ENCODE measurements around the gene BMP5.

BMP5 gene

DNA sequence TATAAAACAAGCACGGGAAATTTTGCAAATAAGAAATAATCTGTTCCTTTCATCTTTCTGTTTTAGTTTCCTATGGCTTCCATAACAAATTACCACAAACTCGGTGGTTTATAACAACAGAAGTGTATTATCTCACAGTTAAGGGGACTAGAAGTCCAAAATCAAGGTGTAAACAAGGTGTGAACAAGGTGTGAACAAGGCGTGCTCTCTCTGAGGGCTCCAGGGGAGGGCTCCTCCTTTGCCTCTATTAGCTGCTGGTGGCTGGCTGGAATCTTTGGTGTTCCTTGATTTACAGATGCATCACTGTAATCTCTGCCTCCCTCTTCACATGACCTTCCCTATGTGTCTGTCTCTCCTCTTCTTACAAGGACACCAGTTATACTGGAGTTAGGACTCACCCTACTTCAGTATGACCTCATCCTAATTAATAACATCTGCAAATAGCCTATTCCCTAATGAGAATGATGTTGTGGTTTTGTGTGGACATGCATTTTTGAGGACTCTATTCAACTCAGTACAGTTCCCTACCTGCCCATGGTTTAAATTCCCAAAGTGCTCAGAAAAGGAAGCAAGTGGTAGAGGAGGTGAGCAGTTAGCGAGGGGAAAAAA lies 17.5 kb upstream of the BMP5 start:
- DNase-seq = no peak
- Mint-ChIP-seq H3K4me3 (no peak overlapping the region), H3K27ac (no peak overlapping the region), H3K27me3 (no peaks in the 10 kb centered on the region), H3K4me1 (no peaks in the 10 kb centered on the region), H3K9me3 (peaks cover 16% of the 10 kb centered on the region), H3K36me3 (ENCODE audit: low read depth) (no peaks in the 10 kb centered on the region)
- ATAC-seq = no peak

DNA sequence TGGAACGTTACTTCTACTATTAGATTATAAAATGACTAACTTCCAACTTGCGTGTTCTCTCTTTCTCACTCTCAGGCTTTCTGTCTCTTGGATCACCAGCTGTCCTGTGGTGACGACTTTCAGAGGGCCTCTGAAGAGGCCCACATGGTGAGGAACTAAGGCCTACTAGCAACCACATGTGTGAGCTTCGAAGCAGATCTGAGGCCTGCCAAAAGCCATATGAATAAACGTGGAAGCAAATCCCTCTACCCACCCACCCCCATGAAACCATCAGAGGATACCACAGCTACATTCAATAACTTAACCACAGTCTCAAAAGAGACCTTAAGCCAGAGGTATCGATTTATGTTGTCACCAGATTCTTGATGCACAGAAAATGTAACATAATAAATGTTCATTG lies 13.5 kb upstream of the BMP5 start:
- Mint-ChIP-seq H3K27ac (no peak overlapping the region), H3K27me3 (no peaks in the 10 kb centered on the region), H3K9me3 (peaks cover 7% of the 10 kb centered on the region), H3K36me3 (ENCODE audit: low read depth) (no peaks in the 10 kb centered on the region), H3K4me3 (no peak overlapping the region), H3K4me1 (no peaks in the 10 kb centered on the region)
- ATAC-seq (no peak), DNase-seq (no peak)

DNA sequence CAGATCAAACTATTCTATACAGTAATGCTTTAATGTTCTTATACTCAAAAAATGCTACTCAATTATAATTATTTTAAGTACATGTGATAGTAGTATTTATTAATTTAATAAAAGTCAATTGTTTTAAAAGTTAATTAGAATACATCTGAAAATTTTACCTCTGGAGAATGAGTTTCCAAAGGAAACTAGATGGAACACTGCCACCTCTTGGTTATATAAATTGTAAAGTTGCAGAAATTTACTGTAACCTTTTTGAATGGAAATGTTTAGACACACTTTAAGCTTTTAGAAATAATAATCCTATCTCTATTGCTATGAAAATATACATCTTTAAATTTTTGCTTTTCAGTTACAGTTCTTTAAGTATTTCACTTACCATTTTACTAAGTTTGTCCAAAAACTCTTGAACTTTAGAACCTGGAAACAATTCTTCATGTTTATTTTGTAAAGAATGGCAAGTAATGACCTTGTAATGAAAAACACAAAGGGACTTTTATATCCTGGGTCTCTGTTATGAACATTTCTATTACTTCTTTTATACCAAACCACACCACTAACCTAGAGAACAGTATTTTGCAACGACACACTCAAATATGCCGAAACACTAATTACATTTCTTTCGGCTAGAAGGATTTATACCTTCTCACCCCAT lies 10.9 kb upstream of the BMP5 start:
- Mint-ChIP-seq H3K27ac (no peak overlapping the region), H3K4me3 (no peak overlapping the region), H3K9me3 (peaks cover 3% of the 10 kb centered on the region), H3K4me1 (no peaks in the 10 kb centered on the region), H3K27me3 (no peaks in the 10 kb centered on the region), H3K36me3 (ENCODE audit: low read depth) (no peaks in the 10 kb centered on the region)
- no peak for DNase-seq
- no peak for ATAC-seq

DNA sequence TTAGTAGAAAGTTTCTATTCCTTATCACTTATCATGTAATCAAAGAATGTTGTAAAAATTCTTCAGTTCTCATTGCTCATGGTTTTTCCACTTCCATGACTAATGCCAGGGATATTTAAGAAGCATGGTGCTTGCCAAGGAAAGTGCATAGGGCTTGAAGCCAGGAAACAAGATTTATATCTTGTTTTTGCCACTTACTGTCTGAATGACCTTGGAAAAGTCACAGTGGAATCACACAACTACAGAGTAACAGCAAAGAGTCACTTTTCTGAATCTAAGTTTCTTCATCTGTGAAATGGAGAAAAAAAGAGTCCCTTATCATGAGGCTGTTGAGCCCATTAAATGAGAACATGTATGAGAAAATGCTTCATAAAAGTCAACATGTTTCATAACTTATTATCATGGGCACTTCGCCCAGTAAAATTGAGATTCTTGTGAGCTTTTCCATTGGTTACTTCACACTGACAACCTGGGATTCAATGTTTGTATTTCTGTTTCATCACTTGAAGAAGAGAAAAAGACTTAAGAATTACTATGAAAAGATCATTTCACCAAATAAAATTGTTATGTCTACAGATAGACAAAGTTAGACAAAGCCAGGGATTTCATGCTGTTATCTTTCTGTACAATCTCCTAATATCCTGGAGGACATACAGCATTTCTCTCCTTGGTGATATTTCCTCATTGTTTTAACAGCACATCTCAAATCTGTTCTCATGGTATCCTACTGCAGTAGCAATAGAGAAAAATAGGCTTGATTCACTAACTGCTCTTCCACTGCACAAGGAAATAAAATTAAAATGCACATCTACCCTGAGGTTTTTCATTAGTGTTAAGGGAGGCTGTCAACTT lies 7.6 kb upstream of the BMP5 start:
- Mint-ChIP-seq H3K4me1 (no peaks in the 10 kb centered on the region), H3K9me3 (no peaks in the 10 kb centered on the region), H3K36me3 (ENCODE audit: low read depth) (no peaks in the 10 kb centered on the region), H3K4me3 (no peak overlapping the region), H3K27ac (no peak overlapping the region), H3K27me3 (no peaks in the 10 kb centered on the region)
- ATAC-seq = no peak
- DNase-seq = no peak

DNA sequence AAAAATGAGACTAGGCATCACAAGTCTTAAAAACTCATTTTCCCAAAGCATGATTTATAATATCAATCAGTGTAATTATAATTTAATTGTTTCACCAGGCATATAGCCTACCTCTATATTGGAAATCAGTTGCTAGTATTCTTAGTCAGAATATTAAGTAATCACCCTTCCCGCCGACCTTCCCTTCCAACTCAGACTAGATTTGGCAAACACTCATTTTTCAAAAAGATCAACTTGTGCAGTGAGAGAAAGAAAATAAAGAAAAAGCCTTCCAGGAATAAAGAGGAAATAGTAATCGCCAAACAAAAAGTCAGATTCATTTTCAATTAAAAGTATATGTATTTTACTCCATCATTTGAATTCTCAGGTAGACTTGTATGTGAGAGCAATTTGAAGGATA lies 1.9 kb upstream of the BMP5 start:
- no peaks in the 10 kb centered on the region for H3K36me3 Mint-ChIP-seq (ENCODE audit: low read depth)
- no peaks in the 10 kb centered on the region for H3K9me3 Mint-ChIP-seq
- no peaks in the 10 kb centered on the region for H3K27me3 Mint-ChIP-seq
- H3K4me1 Mint-ChIP-seq = no peaks in the 10 kb centered on the region
- DNase-seq (no peak), ATAC-seq (no peak)
- H3K27ac Mint-ChIP-seq = no peak overlapping the region
- no peak overlapping the region for H3K4me3 Mint-ChIP-seq

DNA sequence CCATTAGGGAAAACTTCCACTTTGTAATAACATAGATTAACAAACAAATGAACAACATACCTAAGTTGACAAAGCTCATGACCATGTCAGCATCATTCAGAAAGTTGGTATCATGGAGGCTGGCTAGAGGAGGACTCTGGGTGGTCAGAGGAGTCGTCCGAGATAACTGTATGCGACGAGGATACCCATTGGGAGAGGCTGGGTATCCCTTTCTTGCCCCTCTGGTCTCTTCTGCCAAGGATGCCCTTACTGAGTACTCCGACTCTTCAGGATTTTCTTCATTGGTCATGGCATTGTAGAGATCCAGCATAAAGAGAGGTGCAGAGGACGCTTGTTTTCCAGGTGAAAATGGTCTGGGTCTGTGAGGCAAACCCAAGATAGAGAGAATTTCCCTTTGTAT lies 1.1 kb downstream of the BMP5 start:
- no peaks in the 10 kb centered on the region for H3K36me3 Mint-ChIP-seq (ENCODE audit: low read depth)
- ATAC-seq (no peak), DNase-seq (no peak)
- no peaks in the 10 kb centered on the region for H3K27me3 Mint-ChIP-seq
- no peak overlapping the region for H3K27ac Mint-ChIP-seq
- H3K4me1 Mint-ChIP-seq = peaks cover 3% of the 10 kb centered on the region
- peaks cover 5% of the 10 kb centered on the region for H3K9me3 Mint-ChIP-seq
- no peak overlapping the region for H3K4me3 Mint-ChIP-seq

DNA sequence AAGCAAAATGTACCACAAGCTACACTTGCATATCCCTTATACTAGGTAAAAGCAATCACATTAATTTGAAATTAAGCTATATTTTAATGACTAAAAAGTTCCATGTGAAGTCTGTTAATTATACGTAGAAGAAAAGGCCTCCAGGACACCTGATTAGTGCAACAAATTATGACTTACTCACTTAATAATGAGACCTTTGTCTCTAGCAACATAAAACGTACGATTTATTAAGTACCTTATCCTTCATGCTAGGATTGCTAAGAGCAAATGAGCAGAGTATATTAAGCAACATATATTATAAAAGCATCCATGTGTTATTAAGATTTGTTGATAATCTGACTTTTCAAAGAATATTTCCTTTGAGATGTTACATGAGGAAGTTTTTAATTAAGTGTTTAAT lies 2.5 kb downstream of the BMP5 start:
- Mint-ChIP-seq H3K4me3 (no peak overlapping the region), H3K27ac (no peak overlapping the region), H3K36me3 (ENCODE audit: low read depth) (no peaks in the 10 kb centered on the region), H3K27me3 (no peaks in the 10 kb centered on the region), H3K4me1 (peaks cover 3% of the 10 kb centered on the region), H3K9me3 (peaks cover 6% of the 10 kb centered on the region)
- DNase-seq = no peak
- no peak for ATAC-seq

DNA sequence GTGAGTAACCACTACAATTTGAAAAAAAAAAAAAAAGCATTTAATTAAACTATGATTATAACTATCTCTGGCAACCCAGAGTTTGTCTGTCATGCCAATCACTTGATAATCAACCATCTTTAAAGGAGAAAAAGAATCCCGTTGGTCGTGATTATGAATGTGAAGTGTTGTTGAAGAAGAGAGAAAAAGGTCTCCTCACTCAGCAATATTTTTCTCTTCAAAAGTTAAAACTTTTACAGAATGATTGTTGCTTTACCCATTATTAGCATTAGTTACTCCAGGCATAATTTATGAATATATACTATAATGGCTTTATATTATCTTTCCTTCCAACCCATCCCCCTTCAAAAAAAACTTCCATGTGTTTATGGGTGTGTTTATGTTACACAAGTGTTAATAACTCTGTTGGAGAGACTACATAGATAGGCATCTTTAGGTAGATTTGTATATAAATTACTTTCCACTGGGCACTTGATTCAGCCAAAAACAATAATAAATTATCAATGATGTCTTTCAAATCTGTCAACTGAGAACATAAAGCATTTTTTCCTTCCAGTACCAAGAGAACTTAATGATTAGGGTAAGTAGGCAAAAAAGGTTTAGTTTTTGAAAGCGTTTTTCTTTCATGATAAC lies 5.1 kb downstream of the BMP5 start:
- peaks cover 6% of the 10 kb centered on the region for H3K9me3 Mint-ChIP-seq
- ATAC-seq = no peak

DNA sequence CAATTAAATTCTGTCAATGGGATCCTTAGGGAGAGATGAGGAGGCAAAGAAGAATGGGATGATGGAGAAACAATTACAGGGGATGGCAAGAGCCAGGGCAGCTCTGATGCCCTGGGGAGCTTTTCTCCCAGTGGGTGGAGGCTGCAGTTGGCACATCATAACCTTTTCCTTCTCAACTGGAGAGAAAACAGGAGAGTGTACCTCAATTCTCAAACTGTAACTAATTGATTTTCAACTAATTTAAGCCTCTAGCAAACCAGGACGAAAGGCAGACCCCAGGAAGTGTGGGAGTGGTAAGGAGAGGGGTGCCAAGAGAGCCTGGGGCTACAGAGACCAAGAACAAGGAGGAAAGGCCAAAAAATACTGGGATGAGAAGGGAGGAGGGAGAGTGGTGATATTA lies 5.7 kb downstream of the BMP5 start:
- no peak overlapping the region for H3K4me3 Mint-ChIP-seq
- no peaks in the 10 kb centered on the region for H3K27me3 Mint-ChIP-seq
- peaks cover 3% of the 10 kb centered on the region for H3K4me1 Mint-ChIP-seq
- DNase-seq (no peak), ATAC-seq (no peak)
- peaks cover 6% of the 10 kb centered on the region for H3K9me3 Mint-ChIP-seq
- no peak overlapping the region for H3K27ac Mint-ChIP-seq
- H3K36me3 Mint-ChIP-seq (ENCODE audit: low read depth) = no peaks in the 10 kb centered on the region

More for the DNA sequence above, 5.1 kb downstream of the BMP5 start:
- Mint-ChIP-seq H3K27ac (no peak overlapping the region), H3K27me3 (no peaks in the 10 kb centered on the region), H3K36me3 (ENCODE audit: low read depth) (no peaks in the 10 kb centered on the region), H3K4me3 (no peak overlapping the region), H3K4me1 (peaks cover 3% of the 10 kb centered on the region)
- no peak for DNase-seq

DNA sequence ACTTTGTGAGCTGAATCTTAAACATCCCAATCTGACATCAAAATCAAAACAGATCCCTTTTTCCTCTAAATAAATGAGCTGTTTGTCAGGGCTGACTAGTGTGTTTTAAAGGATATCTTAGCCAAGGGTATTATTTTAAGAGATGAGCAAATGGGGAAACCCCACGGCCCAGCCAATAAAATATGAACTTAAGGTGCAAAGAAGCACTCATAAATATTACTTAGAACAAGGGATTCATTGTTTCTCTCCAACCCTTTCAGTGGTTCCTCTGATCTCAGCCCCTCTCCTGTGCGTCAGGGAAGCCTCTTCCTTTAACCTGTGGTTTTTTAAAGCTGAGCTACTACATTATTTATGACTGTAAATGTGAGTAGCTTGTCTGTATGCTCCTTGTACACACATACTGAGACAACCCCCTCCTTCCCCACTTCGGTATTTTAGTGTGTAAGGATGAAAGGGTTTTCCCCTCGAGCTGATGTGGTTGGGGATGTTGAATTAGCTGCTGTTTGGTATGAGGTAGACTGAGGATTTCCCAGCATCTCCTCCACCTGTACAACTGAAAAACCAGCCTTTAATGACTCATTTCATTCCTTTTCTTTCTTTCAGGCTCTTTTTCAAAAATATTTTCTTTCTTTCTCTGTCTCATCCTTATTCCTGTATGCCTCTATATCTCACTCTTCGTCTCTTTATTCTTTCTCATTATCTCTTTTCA lies 6.5 kb downstream of the BMP5 start:
- no peak overlapping the region for H3K4me3 Mint-ChIP-seq
- no peaks in the 10 kb centered on the region for H3K27me3 Mint-ChIP-seq
- H3K9me3 Mint-ChIP-seq = peaks cover 6% of the 10 kb centered on the region
- ATAC-seq = peak; percentile 96
- DNase-seq = peak; percentile 1
- H3K27ac Mint-ChIP-seq = no peak overlapping the region
- peaks cover 3% of the 10 kb centered on the region for H3K4me1 Mint-ChIP-seq
- H3K36me3 Mint-ChIP-seq (ENCODE audit: low read depth) = no peaks in the 10 kb centered on the region

DNA sequence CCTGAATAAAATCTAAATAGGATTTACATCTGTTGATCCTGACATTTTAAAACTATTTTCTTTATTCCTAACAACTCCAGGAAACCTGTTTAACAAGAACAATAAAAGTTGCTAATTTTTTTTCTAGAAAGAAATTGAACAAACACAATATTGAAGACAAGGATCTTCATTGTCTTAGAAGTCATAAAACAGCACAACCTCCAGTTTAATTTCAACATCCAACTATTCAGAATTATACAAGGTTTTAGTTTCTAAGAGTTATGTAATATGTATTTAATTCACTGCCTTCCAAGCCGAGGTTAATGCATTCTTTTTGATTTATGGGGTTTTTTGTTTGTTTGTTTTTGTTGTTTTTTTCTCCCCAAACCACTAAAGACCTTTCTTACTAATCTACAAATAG lies 7.2 kb downstream of the BMP5 start:
- Mint-ChIP-seq H3K36me3 (ENCODE audit: low read depth) (no peaks in the 10 kb centered on the region), H3K4me3 (no peak overlapping the region), H3K27me3 (no peaks in the 10 kb centered on the region), H3K9me3 (peaks cover 6% of the 10 kb centered on the region), H3K4me1 (peaks cover 3% of the 10 kb centered on the region), H3K27ac (no peak overlapping the region)
- DNase-seq (no peak), ATAC-seq (no peak)

DNA sequence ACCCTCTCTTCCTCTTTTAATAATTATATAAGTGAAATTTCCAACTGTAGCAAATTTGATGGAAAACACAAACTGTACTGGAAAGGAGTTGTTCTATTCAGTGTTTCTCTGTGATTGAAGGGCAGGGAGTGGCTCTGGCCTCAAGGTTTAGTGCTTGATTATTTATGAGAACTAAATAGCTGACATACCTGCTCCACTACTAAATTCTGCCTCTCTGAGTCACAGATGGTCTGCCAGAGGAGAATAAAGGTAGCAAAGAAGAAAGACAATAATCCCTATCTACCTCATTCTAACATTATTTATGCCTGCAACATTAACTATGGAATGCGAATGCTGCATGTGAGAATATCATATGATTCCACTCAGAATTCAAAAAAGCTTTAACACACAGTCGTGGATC lies 9.3 kb downstream of the BMP5 start:
- Mint-ChIP-seq H3K9me3 (peaks cover 6% of the 10 kb centered on the region), H3K36me3 (ENCODE audit: low read depth) (no peaks in the 10 kb centered on the region), H3K27ac (no peak overlapping the region), H3K4me3 (no peak overlapping the region), H3K27me3 (no peaks in the 10 kb centered on the region), H3K4me1 (peaks cover 3% of the 10 kb centered on the region)
- DNase-seq (no peak), ATAC-seq (no peak)

DNA sequence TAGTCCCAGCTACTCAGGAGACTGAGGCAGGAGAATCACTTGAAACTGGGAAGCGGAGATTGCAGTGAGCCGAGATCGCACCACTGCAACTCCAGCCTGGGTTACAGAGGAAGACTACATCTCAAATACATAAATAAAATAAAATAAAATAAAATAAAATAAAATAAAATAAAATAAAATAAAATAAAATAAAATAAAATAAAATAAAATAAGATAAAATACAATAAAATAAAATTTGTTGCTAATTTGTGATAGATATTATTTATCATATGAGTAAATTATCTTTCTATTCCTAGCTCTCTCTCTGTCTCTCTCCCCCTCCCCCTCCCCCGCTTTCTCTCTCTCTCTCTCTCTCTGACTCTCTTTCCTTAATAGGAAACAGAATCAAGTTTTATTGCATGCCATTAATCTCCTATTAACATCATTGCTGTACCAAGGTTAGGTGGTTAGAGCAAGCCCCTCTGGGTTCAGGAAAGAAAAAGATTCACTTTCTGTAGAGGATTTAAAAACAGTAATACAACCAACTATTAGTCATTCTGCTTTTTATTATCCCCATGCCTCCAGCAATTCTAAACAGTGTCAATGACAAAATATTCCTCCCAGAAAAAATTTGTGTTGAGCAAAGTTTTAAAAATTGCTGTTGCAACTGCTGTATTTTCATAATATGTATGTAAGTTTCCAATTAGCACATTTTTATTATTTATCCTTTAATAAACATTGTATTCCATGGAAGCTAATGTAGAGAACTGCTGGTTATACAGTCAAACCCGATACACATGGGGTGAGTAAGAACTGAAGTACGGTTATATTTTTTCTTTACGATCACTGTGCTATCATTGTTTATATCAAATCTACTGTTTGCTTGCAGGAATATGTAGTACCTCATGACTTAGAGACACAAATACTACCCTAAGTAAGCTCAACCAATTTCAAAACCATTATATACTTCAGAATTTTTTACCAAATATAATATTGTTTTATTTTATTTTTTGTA lies 22.1 kb downstream of the BMP5 start:
- DNase-seq (no peak), ATAC-seq (no peak)
- H3K4me3 Mint-ChIP-seq = no peak overlapping the region
- no peaks in the 10 kb centered on the region for H3K4me1 Mint-ChIP-seq
- no peaks in the 10 kb centered on the region for H3K9me3 Mint-ChIP-seq
- H3K27me3 Mint-ChIP-seq = no peaks in the 10 kb centered on the region
- H3K27ac Mint-ChIP-seq = no peak overlapping the region
- H3K36me3 Mint-ChIP-seq (ENCODE audit: low read depth) = no peaks in the 10 kb centered on the region

All from activated naive CD8-positive, alpha-beta T cell treated with anti-CD3 and anti-CD28 coated beads, Interleukin-2, amount 50 U/mL, for 24 hours (primary cell).